Stimulated activated naive CD4-positive, alpha-beta T cell (primary cell): Measurements from ENCODE around the gene COL26A1.
"Not testable (repeated sequence)": the region's sequence is repeated elsewhere in the genome, so short reads cannot be mapped to it uniquely, and the experiment has no call there.

ENCODE experiments used
- DNase-seq, 6 experiments: peaks; one replicate each; lab custom pipeline; 2025; lab: John Stamatoyannopoulos, UW

The COL26A1 gene

GRCh38 chr7:101553018-101553770, 190.5 kb downstream of the COL26A1 start:
- DNase-seq = no peak

GRCh38 chr7:101553771-101554445, 191.2 kb downstream of the COL26A1 start:
- no peak for DNase-seq

GRCh38 chr7:101554584-101555268, 192.1 kb downstream of the COL26A1 start:
- DNase-seq = no peak

GRCh38 chr7:101555269-101555920, 192.7 kb downstream of the COL26A1 start:
- DNase-seq = no peak

GRCh38 chr7:101555921-101556275, 193.2 kb downstream of the COL26A1 start:
- DNase-seq = no peak

GRCh38 chr7:101556453-101556968, 193.8 kb downstream of the COL26A1 start:
- no peak for DNase-seq

GRCh38 chr7:101557421-101557820, 194.7 kb downstream of the COL26A1 start:
- no peak for DNase-seq

GRCh38 chr7:101557978-101558741, 195.5 kb downstream of the COL26A1 start:
- DNase-seq = no peak

GRCh38 chr7:101558742-101559325, 196.2 kb downstream of the COL26A1 start:
- DNase-seq = no peak

- DNase-seq = no peak
Observed at GRCh38 chr7:101559586-101559985, 196.9 kb downstream of the COL26A1 start.

GRCh38 chr7:101560021-101560420, 197.3 kb downstream of the COL26A1 start:
- DNase-seq = not testable (repeated sequence)

- DNase-seq = no peak
Observed at GRCh38 chr7:101560856-101561255, 198.2 kb downstream of the COL26A1 start.

- DNase-seq = not testable (repeated sequence)
Observed at GRCh38 chr7:101561293-101561692, 198.6 kb downstream of the COL26A1 start.

- DNase-seq = no peak
Observed at GRCh38 chr7:101562531-101563197, 200.0 kb downstream of the COL26A1 start.

- DNase-seq = no peak
Observed at GRCh38 chr7:101563198-101563901, 200.7 kb downstream of the COL26A1 start.

- DNase-seq = no peak
Observed at GRCh38 chr7:101563943-101564777, 201.5 kb downstream of the COL26A1 start.

GRCh38 chr7:101564778-101565211, 202.1 kb downstream of the COL26A1 start:
- DNase-seq = no peak

GRCh38 chr7:101565601-101566209, 203.0 kb downstream of the COL26A1 start:
- DNase-seq = no peak
